ENCODE results near the gene DTX1.

DTX1 gene

DNA sequence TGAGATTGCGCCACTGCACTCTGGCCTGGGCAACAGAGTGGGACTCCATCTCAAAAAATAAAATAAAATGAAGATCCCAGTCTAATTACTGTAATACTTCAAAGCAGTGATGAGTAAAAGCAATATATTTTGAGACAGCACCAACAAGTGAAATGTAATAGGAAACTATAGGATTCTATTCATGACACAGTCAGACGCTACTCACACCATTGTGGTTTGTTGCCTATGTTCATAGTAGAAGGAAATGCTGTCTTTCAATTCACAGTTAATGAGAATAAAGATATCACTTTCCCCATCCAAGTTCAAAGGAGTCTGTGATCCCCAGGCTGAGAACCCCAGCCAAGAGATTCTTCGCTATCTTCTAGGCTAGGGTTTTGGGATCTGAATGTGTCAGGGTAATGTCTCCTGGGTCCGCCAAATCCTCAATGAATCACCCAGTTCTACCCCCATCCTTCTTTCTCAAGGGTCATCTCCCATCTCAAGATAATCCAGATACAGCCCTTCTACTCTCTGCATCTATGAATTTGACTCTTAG, 16.6 kb upstream of the DTX1 start:
- no peak overlapping the region for H3K4me3 ChIP-seq (ENCODE audit: low read depth, low read length)
- no peak overlapping the region for H3K27ac ChIP-seq
- DNase-seq: no peak
- no peaks in the 10 kb centered on the region for H3K9me3 ChIP-seq (ENCODE audit: severe bottlenecking)
- no peaks in the 10 kb centered on the region for H3K36me3 ChIP-seq
- H3K27me3 ChIP-seq (ENCODE audit: insufficient read depth, low read depth, severe bottlenecking): no peaks in the 10 kb centered on the region
- TF ChIP-seq, protein P1, sequence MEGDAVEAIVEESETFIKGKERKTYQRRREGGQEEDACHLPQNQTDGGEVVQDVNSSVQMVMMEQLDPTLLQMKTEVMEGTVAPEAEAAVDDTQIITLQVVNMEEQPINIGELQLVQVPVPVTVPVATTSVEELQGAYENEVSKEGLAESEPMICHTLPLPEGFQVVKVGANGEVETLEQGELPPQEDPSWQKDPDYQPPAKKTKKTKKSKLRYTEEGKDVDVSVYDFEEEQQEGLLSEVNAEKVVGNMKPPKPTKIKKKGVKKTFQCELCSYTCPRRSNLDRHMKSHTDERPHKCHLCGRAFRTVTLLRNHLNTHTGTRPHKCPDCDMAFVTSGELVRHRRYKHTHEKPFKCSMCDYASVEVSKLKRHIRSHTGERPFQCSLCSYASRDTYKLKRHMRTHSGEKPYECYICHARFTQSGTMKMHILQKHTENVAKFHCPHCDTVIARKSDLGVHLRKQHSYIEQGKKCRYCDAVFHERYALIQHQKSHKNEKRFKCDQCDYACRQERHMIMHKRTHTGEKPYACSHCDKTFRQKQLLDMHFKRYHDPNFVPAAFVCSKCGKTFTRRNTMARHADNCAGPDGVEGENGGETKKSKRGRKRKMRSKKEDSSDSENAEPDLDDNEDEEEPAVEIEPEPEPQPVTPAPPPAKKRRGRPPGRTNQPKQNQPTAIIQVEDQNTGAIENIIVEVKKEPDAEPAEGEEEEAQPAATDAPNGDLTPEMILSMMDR (IDR thresholded peaks at IDR 0.05; ENCODE audit: low read depth, low read length): no peak

DNA sequence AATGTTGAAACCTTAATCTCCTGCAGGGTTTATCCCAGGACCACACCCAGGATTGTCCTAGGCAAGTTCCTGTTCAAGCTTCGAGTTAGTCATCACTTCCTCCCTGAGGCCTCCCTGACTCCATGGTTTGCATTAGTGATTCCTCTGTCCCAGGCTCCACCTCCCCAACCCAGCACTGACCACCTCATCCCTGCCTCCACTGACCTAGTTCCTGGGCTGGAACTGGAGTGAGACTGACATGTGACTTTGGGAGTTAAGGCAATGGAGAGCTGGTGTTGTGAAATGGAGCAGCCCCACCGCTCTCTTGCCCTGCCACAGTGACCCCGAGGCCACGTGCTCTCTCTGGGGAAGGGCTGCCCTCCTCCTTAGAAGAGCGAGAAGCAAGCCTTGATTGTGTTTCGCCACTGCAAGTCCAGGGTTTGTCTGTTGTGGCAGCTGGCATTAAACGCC, 15.8 kb upstream of the DTX1 start:
- no peaks in the 10 kb centered on the region for H3K27me3 ChIP-seq (ENCODE audit: insufficient read depth, low read depth, severe bottlenecking)
- H3K27ac ChIP-seq: peak overlapping the region; percentile 33; the same call in 1 of the 2 replicates
- H3K4me3 ChIP-seq (ENCODE audit: low read depth, low read length): no peak overlapping the region
- H3K9me3 ChIP-seq (ENCODE audit: severe bottlenecking): no peaks in the 10 kb centered on the region
- peak; percentile 58 for DNase-seq
- no peaks in the 10 kb centered on the region for H3K36me3 ChIP-seq
- TF ChIP-seq, protein P1 (IDR thresholded peaks at IDR 0.05; ENCODE audit: low read depth, low read length): no peak

DNA sequence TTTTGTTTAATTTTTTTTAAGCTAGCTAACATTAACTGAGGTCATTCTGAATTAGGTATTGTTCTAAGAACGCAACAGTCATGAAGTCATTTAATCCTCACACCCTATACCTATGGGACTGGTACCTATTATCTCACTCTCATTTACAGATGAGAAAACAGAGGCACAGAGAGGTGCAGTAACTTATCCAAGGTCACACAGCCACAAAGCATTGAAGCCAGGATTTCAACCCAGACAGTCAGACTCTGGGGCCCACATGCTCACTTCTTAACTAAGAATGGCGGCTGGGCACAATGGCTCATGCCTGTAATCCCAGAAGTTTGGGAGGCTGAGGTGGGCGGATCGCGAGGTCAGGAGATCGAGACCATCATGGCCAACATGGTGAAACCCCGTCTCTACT, 15.0 kb upstream of the DTX1 start:
- Histone ChIP-seq H3K36me3 (no peaks in the 10 kb centered on the region), H3K27ac (peak overlapping the region; percentile 33; the same call in 1 of the 2 replicates)
- TF ChIP-seq, protein P1 (IDR thresholded peaks at IDR 0.05; ENCODE audit: low read depth, low read length): no peak

DNA sequence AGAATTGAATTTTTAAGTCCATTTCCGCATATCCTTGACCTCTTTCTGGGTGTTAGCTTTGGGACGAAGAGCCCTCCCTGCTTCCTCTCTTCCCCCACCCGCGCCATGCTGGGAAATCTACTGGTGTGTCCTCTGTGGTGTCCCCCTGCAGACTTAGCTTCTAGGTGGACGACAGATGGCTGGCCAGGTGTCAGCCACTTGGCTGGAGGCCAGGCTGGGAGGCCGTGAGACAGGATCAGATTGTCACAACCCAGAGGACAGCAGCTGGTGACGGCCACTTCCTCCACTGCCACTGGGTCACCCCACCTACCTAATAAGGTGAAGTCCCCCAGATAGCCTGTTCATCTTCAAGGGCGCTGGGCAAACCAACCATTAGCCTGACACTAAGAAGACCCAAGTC, 13.3 kb upstream of the DTX1 start:
- H3K27ac ChIP-seq: peak overlapping the region; percentile 49

More for the DNA sequence above, 15.0 kb upstream of the DTX1 start:
- no peak overlapping the region for H3K4me3 ChIP-seq (ENCODE audit: low read depth, low read length)
- H3K27me3 ChIP-seq (ENCODE audit: insufficient read depth, low read depth, severe bottlenecking): no peaks in the 10 kb centered on the region
- DNase-seq: no peak
- no peaks in the 10 kb centered on the region for H3K9me3 ChIP-seq (ENCODE audit: severe bottlenecking)

DNA sequence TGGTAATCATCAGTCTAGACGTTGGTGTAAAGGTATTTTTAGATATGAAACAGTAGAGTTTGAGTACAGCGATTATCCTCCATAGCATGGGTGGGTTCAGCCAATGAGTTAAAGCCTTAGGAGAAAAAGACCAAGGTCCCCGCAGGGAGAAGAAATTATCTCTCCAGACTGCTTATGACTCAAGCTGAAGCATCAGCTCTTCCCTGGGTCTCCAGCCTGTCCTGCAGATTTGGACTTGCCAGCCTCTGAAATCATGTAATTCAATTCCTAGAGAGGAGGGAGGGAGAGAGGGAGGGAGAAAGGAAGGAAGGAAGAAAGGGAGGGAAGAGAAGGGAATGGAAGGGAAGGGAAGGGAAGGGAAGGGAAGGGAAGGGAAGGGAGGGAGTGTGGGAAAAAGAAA, 12.0 kb upstream of the DTX1 start:
- no peak for DNase-seq
- Histone ChIP-seq H3K36me3 (no peaks in the 10 kb centered on the region), H3K27ac (no peak overlapping the region), H3K9me3 (ENCODE audit: severe bottlenecking) (no peaks in the 10 kb centered on the region), H3K27me3 (ENCODE audit: insufficient read depth, low read depth, severe bottlenecking) (no peaks in the 10 kb centered on the region), H3K4me3 (ENCODE audit: low read depth, low read length) (no peak overlapping the region)
- TF ChIP-seq, protein P1 (IDR thresholded peaks at IDR 0.05; ENCODE audit: low read depth, low read length): no peak

More for the DNA sequence above, 13.3 kb upstream of the DTX1 start:
- Histone ChIP-seq H3K36me3 (no peaks in the 10 kb centered on the region), H3K4me3 (ENCODE audit: low read depth, low read length) (no peak overlapping the region), H3K27me3 (ENCODE audit: insufficient read depth, low read depth, severe bottlenecking) (no peaks in the 10 kb centered on the region), H3K9me3 (ENCODE audit: severe bottlenecking) (no peaks in the 10 kb centered on the region)
- TF ChIP-seq, protein P1 (IDR thresholded peaks at IDR 0.05; ENCODE audit: low read depth, low read length): no peak
- peak; percentile 91 for DNase-seq

DNA sequence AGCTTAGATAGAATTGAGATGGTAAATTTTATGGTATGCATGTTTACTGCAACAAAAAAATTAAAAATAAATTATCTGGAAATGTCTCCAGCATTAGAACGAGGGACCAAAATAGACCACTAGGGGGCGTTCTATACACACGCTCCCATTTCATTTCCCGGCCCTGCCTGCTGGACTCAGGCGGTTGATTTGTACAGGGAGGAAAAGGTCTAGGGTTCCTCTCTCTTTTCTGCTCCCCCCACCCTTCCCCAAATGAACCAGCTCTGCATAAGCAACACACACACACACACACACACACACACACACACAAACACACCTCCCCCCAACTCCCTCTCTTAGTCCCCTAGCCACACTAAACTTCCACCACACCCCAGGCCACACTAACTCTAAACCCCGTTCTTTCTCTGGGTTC, 7.8 kb upstream of the DTX1 start:
- Histone ChIP-seq H3K27me3 (ENCODE audit: insufficient read depth, low read depth, severe bottlenecking) (no peaks in the 10 kb centered on the region), H3K4me3 (ENCODE audit: low read depth, low read length) (no peak overlapping the region), H3K27ac (peak overlapping the region; percentile 54), H3K9me3 (ENCODE audit: severe bottlenecking) (no peaks in the 10 kb centered on the region), H3K36me3 (no peaks in the 10 kb centered on the region)
- TF ChIP-seq, protein P1 (IDR thresholded peaks at IDR 0.05; ENCODE audit: low read depth, low read length): peak; percentile 65
- DNase-seq: peak; percentile 76

All from WERI-Rb-1 (cell line).